HG02970 (cell line): ENCODE results near the gene GMCL2.

ENCODE experiments used
- ATAC-seq: cut with Tn5 transposase; IDR thresholded peaks from one replicate; pipeline ENCODE4 v1.9.1; 2021; ENCODE audit warnings: mild to moderate bottlenecking, moderate library complexity, moderate number of reproducible peaks; ENCODE audit not compliant: unreplicated experiment, low FRiP score

Gene GMCL2

GRCh38 chr5:178223196-178223773, 36.1 kb upstream of the GMCL2 start:
- no peak for ATAC-seq

- no peak for ATAC-seq
Measured at GRCh38 chr5:178222292-178222691, 35.1 kb upstream of the GMCL2 start.

GRCh38 chr5:178221853-178222252, 34.7 kb upstream of the GMCL2 start:
- no peak for ATAC-seq

- no peak for ATAC-seq
Measured at GRCh38 chr5:178221282-178221681, 34.1 kb upstream of the GMCL2 start.

GRCh38 chr5:178218827-178219226, 31.7 kb upstream of the GMCL2 start:
- ATAC-seq, result no peak

GRCh38 chr5:178218237-178218776, 31.1 kb upstream of the GMCL2 start:
- no peak for ATAC-seq

GRCh38 chr5:178216779-178217178, 29.6 kb upstream of the GMCL2 start:
- ATAC-seq, result no peak

GRCh38 chr5:178216088-178216534, 28.9 kb upstream of the GMCL2 start:
- no peak for ATAC-seq

- no peak for ATAC-seq
Measured at GRCh38 chr5:178215280-178216002, 28.3 kb upstream of the GMCL2 start.

GRCh38 chr5:178214160-178214803, 27.1 kb upstream of the GMCL2 start:
- no peak for ATAC-seq

GRCh38 chr5:178213748-178214151, 26.6 kb upstream of the GMCL2 start:
- ATAC-seq, result no peak

- no peak for ATAC-seq
Measured at GRCh38 chr5:178213003-178213461, 25.9 kb upstream of the GMCL2 start.

- no peak for ATAC-seq
Measured at GRCh38 chr5:178212241-178213002, 25.3 kb upstream of the GMCL2 start.

GRCh38 chr5:178211095-178212048, 24.2 kb upstream of the GMCL2 start:
- no peak for ATAC-seq

- ATAC-seq, result no peak
Measured at GRCh38 chr5:178210686-178211085, 23.5 kb upstream of the GMCL2 start.

GRCh38 chr5:178210073-178210535, 22.9 kb upstream of the GMCL2 start:
- no peak for ATAC-seq

GRCh38 chr5:178209334-178210072, 22.3 kb upstream of the GMCL2 start:
- no peak for ATAC-seq

GRCh38 chr5:178208540-178209227, 21.5 kb upstream of the GMCL2 start:
- no peak for ATAC-seq
